Measurements from ENCODE around the gene SCN2B. TPM values are rescaled to one million over a fixed set of nuclear protein-coding genes. Genes with fewer than 3 reads are reported as not detected.

SCN2B gene
- polyA plus RNA-seq, 1 of the 3 experiments (the other 2 are of a cell fraction), result 0.05 TPM

- no peak overlapping the region for H3K27ac ChIP-seq (ENCODE audit: low read depth in 2 of 2, low read length in 1 of 2)
- H4K20me1 ChIP-seq (ENCODE audit: insufficient read depth), result no peaks in the 10 kb centered on the region
- no peaks in the 10 kb centered on the region for H3K9me3 ChIP-seq
- H3K27me3 ChIP-seq (ENCODE audit: insufficient read depth), result peaks cover 55% of the 10 kb centered on the region
- H3K9ac ChIP-seq, result no peak overlapping the region
- DNase-seq, result no peak
- H3K9me2 ChIP-seq, result no peaks in the 10 kb centered on the region
- POLR2A ChIA-PET, result no interaction called here
- no peak overlapping the region for H3K4me2 ChIP-seq
- H3K4me1 ChIP-seq (ENCODE audit: control insufficient read depth in 1 of 2, insufficient read depth in 2 of 2, low read depth in 1 of 2, low read length in 1 of 2), result no peaks in the 10 kb centered on the region; a peak in 1 of 4 replicates
- H3F3A ChIP-seq (replicated peaks; ENCODE audit: insufficient read depth), result no peaks in the 10 kb centered on the region
- TF ChIP-seq SIN3A (IDR thresholded peaks at IDR 0.05; ENCODE audit: borderline replicate concordance, low read depth, low read length) (no peak), FOXM1 (IDR thresholded peaks at IDR 0.05; ENCODE audit: low read depth) (no peak), RAD21 (IDR thresholded peaks at IDR 0.05; ENCODE audit: low read length) (no peak), POLR2AphosphoS5 (IDR thresholded peaks at IDR 0.05; ENCODE audit: low read depth, low read length) (no peak), JUND (IDR thresholded peaks at IDR 0.05) (no peak), IRF3 (IDR thresholded peaks at IDR 0.05; ENCODE audit: low read depth, low read length) (no peak), EP300 (IDR thresholded peaks at IDR 0.05; ENCODE audit: borderline replicate concordance in 1 of 2, low read depth in 1 of 2, low read length in 1 of 2) (no peak), SMC3 (IDR thresholded peaks at IDR 0.05; ENCODE audit: low read depth, low read length) (no peak), MXI1 (IDR thresholded peaks at IDR 0.05; ENCODE audit: low read depth, low read length) (no peak), YY1 (IDR thresholded peaks at IDR 0.05; ENCODE audit: low read depth) (no peak), FOSL2 (IDR thresholded peaks at IDR 0.05; ENCODE audit: borderline replicate concordance, low read depth) (no peak), NRF1 (IDR thresholded peaks at IDR 0.05; ENCODE audit: low read depth, low read length) (no peak), NFIC (IDR thresholded peaks at IDR 0.05; ENCODE audit: borderline replicate concordance) (no peak), TCF12 (IDR thresholded peaks at IDR 0.05) (no peak), PBX3 (IDR thresholded peaks at IDR 0.05) (no peak)
- TF ChIP-seq, protein P1, sequence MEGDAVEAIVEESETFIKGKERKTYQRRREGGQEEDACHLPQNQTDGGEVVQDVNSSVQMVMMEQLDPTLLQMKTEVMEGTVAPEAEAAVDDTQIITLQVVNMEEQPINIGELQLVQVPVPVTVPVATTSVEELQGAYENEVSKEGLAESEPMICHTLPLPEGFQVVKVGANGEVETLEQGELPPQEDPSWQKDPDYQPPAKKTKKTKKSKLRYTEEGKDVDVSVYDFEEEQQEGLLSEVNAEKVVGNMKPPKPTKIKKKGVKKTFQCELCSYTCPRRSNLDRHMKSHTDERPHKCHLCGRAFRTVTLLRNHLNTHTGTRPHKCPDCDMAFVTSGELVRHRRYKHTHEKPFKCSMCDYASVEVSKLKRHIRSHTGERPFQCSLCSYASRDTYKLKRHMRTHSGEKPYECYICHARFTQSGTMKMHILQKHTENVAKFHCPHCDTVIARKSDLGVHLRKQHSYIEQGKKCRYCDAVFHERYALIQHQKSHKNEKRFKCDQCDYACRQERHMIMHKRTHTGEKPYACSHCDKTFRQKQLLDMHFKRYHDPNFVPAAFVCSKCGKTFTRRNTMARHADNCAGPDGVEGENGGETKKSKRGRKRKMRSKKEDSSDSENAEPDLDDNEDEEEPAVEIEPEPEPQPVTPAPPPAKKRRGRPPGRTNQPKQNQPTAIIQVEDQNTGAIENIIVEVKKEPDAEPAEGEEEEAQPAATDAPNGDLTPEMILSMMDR (IDR thresholded peaks at IDR 0.05), result no peak
- H3K4me3 ChIP-seq (ENCODE audit: low read depth in 2 of 2, low read length in 1 of 2), result no peak overlapping the region
- WGBS (ENCODE audit: low lambda C conversion rate), result 31% methylated on average over 6 of the region's 6 CpGs
- no peaks in the 10 kb centered on the region for H3K36me3 ChIP-seq (replicated peaks in 1 of 2; ENCODE audit: control insufficient read depth in 1 of 2, insufficient read depth in 2 of 2, low read length in 1 of 2)
- H2AFZ ChIP-seq (ENCODE audit: low read depth), result no peak overlapping the region
- CTCF ChIA-PET, result interaction anchor here (0.9 to 1.6 kb wide), 2 partner anchors 10 to 17 kb away, joined by 4 to 9 read pairs; no protein-coding TSS in a partner anchor
- no peaks in the 10 kb centered on the region for H3K79me2 ChIP-seq (ENCODE audit: insufficient read depth)
These were observed 14.7 kb downstream of the SCN2B start for GRCh38 chr11:118161786-118162185.

All from SK-N-SH (cell line).